IPS-18c (cell line): ENCODE results near the gene PPP1R27.

Source experiments
- H3K4me3 ChIP-seq: 2 replicates; pipeline ENCODE4 v1.7.0; 2013; ENCODE audit warnings: low read depth, mild to moderate bottlenecking, low read length, moderate library complexity; ENCODE audit not compliant: insufficient read depth
- H3K9me3 ChIP-seq: one replicate; pipeline ENCODE4 v1.6.1; 2013; ENCODE audit warnings: mild to moderate bottlenecking, low read length, moderate library complexity; ENCODE audit not compliant: control insufficient read depth, insufficient read depth

The PPP1R27 gene

GRCh38 chr17:81813371-81813684 lies 21.5 kb downstream of the PPP1R27 start:
- no peaks in the 10 kb centered on the region for H3K9me3 ChIP-seq
- H3K4me3 ChIP-seq = no peak overlapping the region

- Histone ChIP-seq H3K4me3 (no peak overlapping the region), H3K9me3 (no peaks in the 10 kb centered on the region)
Observed at GRCh38 chr17:81812571-81813370, 22.1 kb downstream of the PPP1R27 start.

GRCh38 chr17:81811705-81812570 lies 22.9 kb downstream of the PPP1R27 start:
- H3K9me3 ChIP-seq = no peaks in the 10 kb centered on the region
- no peak overlapping the region for H3K4me3 ChIP-seq

GRCh38 chr17:81810892-81811704 lies 23.8 kb downstream of the PPP1R27 start:
- Histone ChIP-seq H3K4me3 (no peak overlapping the region), H3K9me3 (no peaks in the 10 kb centered on the region)

GRCh38 chr17:81810476-81810875 lies 24.4 kb downstream of the PPP1R27 start:
- no peaks in the 10 kb centered on the region for H3K9me3 ChIP-seq
- H3K4me3 ChIP-seq = no peak overlapping the region

- no peak overlapping the region for H3K4me3 ChIP-seq
- H3K9me3 ChIP-seq = no peaks in the 10 kb centered on the region
Observed at GRCh38 chr17:81809556-81809998, 25.3 kb downstream of the PPP1R27 start.

- Histone ChIP-seq H3K9me3 (no peaks in the 10 kb centered on the region), H3K4me3 (no peak overlapping the region)
Observed at GRCh38 chr17:81808778-81809555, 25.9 kb downstream of the PPP1R27 start.

- Histone ChIP-seq H3K4me3 (no peak overlapping the region), H3K9me3 (no peaks in the 10 kb centered on the region)
Observed at GRCh38 chr17:81807839-81808238, 27.0 kb downstream of the PPP1R27 start.

GRCh38 chr17:81807210-81807719 lies 27.6 kb downstream of the PPP1R27 start:
- no peaks in the 10 kb centered on the region for H3K9me3 ChIP-seq
- no peak overlapping the region for H3K4me3 ChIP-seq

GRCh38 chr17:81806461-81807209 lies 28.2 kb downstream of the PPP1R27 start:
- Histone ChIP-seq H3K4me3 (no peak overlapping the region), H3K9me3 (no peaks in the 10 kb centered on the region)

GRCh38 chr17:81805707-81806460 lies 29.0 kb downstream of the PPP1R27 start:
- Histone ChIP-seq H3K9me3 (no peaks in the 10 kb centered on the region), H3K4me3 (no peak overlapping the region)

- Histone ChIP-seq H3K4me3 (peak overlapping the region; percentile 50), H3K9me3 (no peaks in the 10 kb centered on the region)
Observed at GRCh38 chr17:81804559-81805399, 30.1 kb downstream of the PPP1R27 start.

- Histone ChIP-seq H3K4me3 (peak within 1 kb of the TSS; percentile 50), H3K9me3 (no peaks in the 10 kb centered on the region)
Observed at GRCh38 chr17:81803728-81804558, 30.9 kb downstream of the PPP1R27 start, which contains the start of gene GCGR. GCGR (plus strand) TSS chr17:81804150; CDS start chr17:81809019, 4,869 bp downstream.
